K562 (cell line): ENCODE data around the gene STX12. TPM values are rescaled to one million over a fixed set of nuclear protein-coding genes. Genes with fewer than 3 reads are reported as not detected.

Experiments
- ATAC-seq: fragments of 200-7000 bp; cut with Tn5 transposase; 3 replicates; pipeline ENCODE4 v1.9.1; 2020; ENCODE audit warnings: moderate library complexity
- BruUV-seq: library from RNA; stranded (reverse); fragments of 400-500 nt; replicated peaks from 2 replicates; lab custom pipeline; 2021; lab: Mats Ljungman, UMichigan
- CTCF ChIA-PET: fragments of 300-600 bp; formaldehyde crosslinking; extraction: SDS; loops from one replicate; lab custom pipeline; 2021; ENCODE audit warnings: low intra/inter-chr PET ratio; lab: Yijun Ruan, JAX
- POLR2A ChIA-PET: fragments of 300-600, 350-650 bp; sonication (Branson Sonifier 250); formaldehyde crosslinking; extraction: SDS; loops from one replicate; lab custom pipeline; 2021; ENCODE audit warnings: antibody characterized with exemption, inconsistent platforms; lab: Yijun Ruan, JAX
- DNase-seq, 4 experiments: peaks; one replicate each; pipeline versions ENCODE4 v3.0.0 to v3.0.0-alpha.2; 2011 to 2018; ENCODE audit warnings: low spot score in 3 of 4, mixed read lengths in 3 of 4; ENCODE audit errors: extremely low read depth in 1 of 4
- FAIRE-seq: peaks from 2 replicates; lab custom pipeline; 2011; peaks lifted over from hg19 to GRCh38; lab: Jason Lieb, UNC
- H2AFZ ChIP-seq: 2 replicates; pipeline ENCODE4 v1.6.0; 2011; ENCODE audit warnings: low read depth, low read length, control low read depth, inconsistent platforms
- H3K27ac ChIP-seq: fragments of 200-600 bp; 3 replicates; pipeline ENCODE4 v1.8.0; 2011; ENCODE audit warnings: low read depth, mild to moderate bottlenecking, control low read depth, inconsistent platforms, low read length, moderate library complexity, mixed read lengths; ENCODE audit errors: extremely low read depth
- H3K27me3 ChIP-seq, 2 experiments: fragments of 300-600 bp in 1 of 2; 2 replicates in 1 of 2; 3 replicates in 1 of 2; pipeline versions ENCODE4 v1.6.0 to v1.8.0; 2011; ENCODE audit warnings: inconsistent platforms in 2 of 2, low read length in 2 of 2, mild to moderate bottlenecking in 1 of 2, mixed read lengths in 1 of 2, moderate library complexity in 1 of 2; ENCODE audit not compliant: control insufficient read depth in 2 of 2, insufficient read depth in 2 of 2
- H3K36me3 ChIP-seq: fragments of 300-600 bp; 3 replicates; pipeline ENCODE4 v1.8.0; 2011; ENCODE audit warnings: mild to moderate bottlenecking, low read length, inconsistent platforms; ENCODE audit not compliant: control insufficient read depth, insufficient read depth
- H3K4me1 ChIP-seq, 2 experiments: fragments of 200-600 bp in 1 of 2; replicated peaks in 1 of 2; 2 replicates in 1 of 2; 3 replicates in 1 of 2; pipeline versions ENCODE4 v1.5.1 to v1.8.0; 2011; ENCODE audit warnings: inconsistent platforms in 2 of 2, low read length in 2 of 2, mild to moderate bottlenecking in 1 of 2, mixed read lengths in 1 of 2, moderate library complexity in 1 of 2; ENCODE audit not compliant: control insufficient read depth in 2 of 2, insufficient read depth in 2 of 2
- H3K4me2 ChIP-seq: 2 replicates; pipeline ENCODE4 v1.6.1; 2011; ENCODE audit warnings: low read length, control low read depth, inconsistent platforms, mixed read lengths; ENCODE audit not compliant: insufficient read depth
- H3K4me3 ChIP-seq: fragments of 200-600 bp; sonication (generic), shearing (Covaris generic); 2 replicates; pipeline ENCODE4 v1.5.1; 2016; ENCODE audit warnings: control low read depth, inconsistent platforms
- H3K79me2 ChIP-seq: fragments of 200-600 bp; 3 replicates; pipeline ENCODE4 v1.8.0; 2011; ENCODE audit warnings: low read length, inconsistent platforms; ENCODE audit not compliant: control insufficient read depth, insufficient read depth
- H3K9ac ChIP-seq, 2 experiments: 2 replicates each; pipeline versions ENCODE4 v1.6.0 to v1.6.1; 2011; ENCODE audit warnings: low read depth in 2 of 2, low read length in 2 of 2, control low read depth in 1 of 2, inconsistent platforms in 1 of 2, mild to moderate bottlenecking in 1 of 2, mixed read lengths in 1 of 2; ENCODE audit not compliant: insufficient read depth in 1 of 2
- H3K9me1 ChIP-seq: one replicate; pipeline ENCODE4 v1.6.0; 2011; ENCODE audit warnings: inconsistent platforms, mild to moderate bottlenecking, low read length, moderate library complexity; ENCODE audit not compliant: control insufficient read depth, insufficient read depth
- H3K9me3 ChIP-seq: replicated peaks from 2 replicates; pipeline ENCODE4 v1.5.1; 2011; ENCODE audit warnings: low read depth, low read length, inconsistent platforms; ENCODE audit not compliant: control insufficient read depth, insufficient read depth
- H4K20me1 ChIP-seq: replicated peaks from 2 replicates; pipeline ENCODE4 v1.6.1; 2011; ENCODE audit warnings: low read length, inconsistent platforms, mixed read lengths; ENCODE audit not compliant: control insufficient read depth, insufficient read depth
- ADNP ChIP-seq: fragments of 200-800 bp; sonication (Bioruptor generic); IDR thresholded peaks from 2 replicates; pipeline ENCODE4 v1.6.1; 2016; ENCODE audit warnings: missing genetic modification characterization, missing compliant biosample characterization
- ATF1 ChIP-seq, 2 experiments: fragments of 450-650 bp in 1 of 2; IDR thresholded peaks; 2 replicates each; pipeline ENCODE4 v1.6.1; 2016; ENCODE audit warnings: missing compliant biosample characterization in 1 of 2, missing genetic modification characterization in 1 of 2
- CCNT2 ChIP-seq: IDR thresholded peaks from 2 replicates; pipeline ENCODE4 v1.6.1; 2011; ENCODE audit warnings: borderline replicate concordance, low read depth, mild to moderate bottlenecking, moderate library complexity, mixed read lengths, low read length; ENCODE audit not compliant: insufficient read length; ENCODE audit errors: extremely low read depth
- CHD4 ChIP-seq: fragments of 200-600 bp; sonication (generic); IDR thresholded peaks from 3 replicates; pipeline ENCODE4 v1.6.1; 2012; ENCODE audit warnings: low read depth, mild to moderate bottlenecking, mixed read lengths, low read length, inconsistent platforms; ENCODE audit not compliant: insufficient read depth, insufficient replicate concordance, poor library complexity, severe bottlenecking
- CREBBP ChIP-seq: IDR thresholded peaks from one replicate; pipeline ENCODE4 v1.6.1; 2012; ENCODE audit warnings: low read depth, mild to moderate bottlenecking, control low read depth, inconsistent platforms, low read length
- DMBX1 ChIP-seq: fragments of 250-450 bp; sonication (Bioruptor Pico); IDR thresholded peaks from 2 replicates; pipeline ENCODE4 v1.8.0; 2022; ENCODE audit warnings: inconsistent platforms, mild to moderate bottlenecking, moderate library complexity, borderline replicate concordance
- HDAC8 ChIP-seq: fragments of 450-650 bp; IDR thresholded peaks from 2 replicates; pipeline ENCODE4 v1.6.1; 2016; ENCODE audit warnings: mild to moderate bottlenecking, missing genetic modification characterization, moderate library complexity, missing compliant biosample characterization
- HMGXB4 ChIP-seq: sonication (generic); formaldehyde crosslinking; IDR thresholded peaks from 2 replicates; pipeline ENCODE4 v1.8.1; 2023; ENCODE audit warnings: mild to moderate bottlenecking, missing genetic modification reagents
- MXI1 ChIP-seq: IDR thresholded peaks from 2 replicates; pipeline ENCODE4 v1.6.1; 2011; ENCODE audit warnings: low read depth, mild to moderate bottlenecking, improper control_type of control experiment, low read length
- STAT5A ChIP-seq: IDR thresholded peaks from 2 replicates; pipeline ENCODE4 v1.6.1; 2012; ENCODE audit warnings: low read length, inconsistent platforms, borderline replicate concordance
- ZNF184 ChIP-seq: sonication (generic); formaldehyde crosslinking; IDR thresholded peaks from 2 replicates; pipeline ENCODE4 v1.5.0; 2020; ENCODE audit warnings: missing genetic modification reagents
- ZNF395 ChIP-seq: fragments of 200-800 bp; sonication (Bioruptor generic); IDR thresholded peaks from 2 replicates; pipeline ENCODE4 v1.6.1; 2017; ENCODE audit warnings: missing genetic modification characterization, missing compliant biosample characterization
- ZNF512 ChIP-seq: IDR thresholded peaks from 2 replicates; pipeline ENCODE4 v1.6.1; 2016; ENCODE audit warnings: missing genetic modification characterization, missing compliant biosample characterization
- ZNF785 ChIP-seq: fragments of 250-450 bp; sonication (Bioruptor Pico); IDR thresholded peaks from 2 replicates; pipeline ENCODE4 v1.4.0; 2020; ENCODE audit warnings: mild to moderate bottlenecking
- WGBS: fragments of 100-300 bp; shearing (Covaris generic); methylation state at CpG from one replicate; pipeline ENCODE4 v1.1.6; 2016; ENCODE audit warnings: low coverage, mixed read lengths; ENCODE audit not compliant: insufficient coverage; ENCODE audit errors: missing lambda C conversion rate; 5-methylcytosine and 5-hydroxymethylcytosine counted together
- in situ Hi-C: fragments of 300-500 bp; cut with MboI; formaldehyde crosslinking; loops from 4 replicates; pipeline ENCODE4 v1.15.0; 2018; ENCODE audit warnings: inconsistent platforms, mixed read lengths
- intact Hi-C: fragments of 100-400 bp; cut with micrococcal nuclease; formaldehyde crosslinking; loops from 2 replicates; pipeline ENCODE4 v1.14.2; 2022
- polyA plus RNA-seq, 8 experiments: library from polyadenylated mRNA; depleted of rRNA in 4 of 8; stranded (reverse) in 5 of 8; unstranded in 3 of 8; fragments of >200 nt; fragmentation: Nextera tagmentation in 2 of 8; fragmentation: Illumina TruSeq in 1 of 8; extraction: Ambion mirVana in 2 of 8; extraction: Trizol in 1 of 8; gene quantifications; 2 replicates each; pipeline versions ENCODE4 v1.2.1 to v1.2.3, GENCODE V29; 2011 to 2014; ENCODE audit warnings: inconsistent platforms in 1 of 8, missing spikeins in 1 of 8
- total RNA-seq, 7 experiments: library from RNA; depleted of rRNA in 6 of 7; stranded (reverse); fragments of >200 nt in 6 of 7; fragmentation: Illumina TruSeq in 2 of 7; extraction: Trizol in 2 of 7; gene quantifications; 2 replicates each; pipeline versions ENCODE4 v1.2.1 to v1.2.3, GENCODE V29; 2011 to 2021; ENCODE audit warnings: low replicate concordance in 1 of 7
- TF ChIP-seq, protein P1 (sequence below): fragments of 450-650 bp; IDR thresholded peaks from 2 replicates; pipeline ENCODE4 v1.6.1; 2017; ENCODE audit warnings: mild to moderate bottlenecking, moderate library complexity
- TF ChIP-seq, protein P2 (sequence below): fragments of 250-450 bp; sonication (Bioruptor Pico); IDR thresholded peaks from 2 replicates; pipeline ENCODE4 v1.6.1; 2021; ENCODE audit warnings: mild to moderate bottlenecking

Gene STX12
- total and polyA plus RNA-seq, 9 of the 15 experiments (the other 6 are each of a cell fraction or from before 2014, with no cell fraction given) = 16.9 to 31.3 (median 25.7) TPM

- no peaks in the 10 kb centered on the region for H4K20me1 ChIP-seq
- H3K79me2 ChIP-seq = no peaks in the 10 kb centered on the region
- no peak for DNase-seq
- no peaks in the 10 kb centered on the region for H3K9me3 ChIP-seq
- no peak overlapping the region for H3K9ac ChIP-seq
- no peaks in the 10 kb centered on the region for H3K4me1 ChIP-seq
- FAIRE-seq = no peak
- no peaks in the 10 kb centered on the region for H3K9me1 ChIP-seq
- 69% methylated on average over 3 of the region's 3 CpGs for WGBS
- H3K36me3 ChIP-seq = peaks cover 29% of the 10 kb centered on the region; the same call in 2 of the 3 replicates
- in situ Hi-C loops = no loop called here
- no peak overlapping the region for H3K27ac ChIP-seq
- H3K27me3 ChIP-seq = no peaks in the 10 kb centered on the region
- H3K4me2 ChIP-seq = no peak overlapping the region
- CTCF ChIA-PET = no interaction called here
- no peak overlapping the region for H2AFZ ChIP-seq
- no peak overlapping the region for H3K4me3 ChIP-seq
- no peak for ATAC-seq
- POLR2A ChIA-PET = interaction anchor here (0.6 to 1.5 kb wide), 4 partner anchors 8 to 157 kb away, joined by 3 to 5 read pairs (median 4); no protein-coding TSS in a partner anchor
- BruUV-seq = no TSS peak
- intact Hi-C loops = no loop called here
- TF ChIP-seq MXI1 = no peak
- TF ChIP-seq, protein P1, sequence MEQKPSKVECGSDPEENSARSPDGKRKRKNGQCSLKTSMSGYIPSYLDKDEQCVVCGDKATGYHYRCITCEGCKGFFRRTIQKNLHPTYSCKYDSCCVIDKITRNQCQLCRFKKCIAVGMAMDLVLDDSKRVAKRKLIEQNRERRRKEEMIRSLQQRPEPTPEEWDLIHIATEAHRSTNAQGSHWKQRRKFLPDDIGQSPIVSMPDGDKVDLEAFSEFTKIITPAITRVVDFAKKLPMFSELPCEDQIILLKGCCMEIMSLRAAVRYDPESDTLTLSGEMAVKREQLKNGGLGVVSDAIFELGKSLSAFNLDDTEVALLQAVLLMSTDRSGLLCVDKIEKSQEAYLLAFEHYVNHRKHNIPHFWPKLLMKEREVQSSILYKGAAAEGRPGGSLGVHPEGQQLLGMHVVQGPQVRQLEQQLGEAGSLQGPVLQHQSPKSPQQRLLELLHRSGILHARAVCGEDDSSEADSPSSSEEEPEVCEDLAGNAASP = no peak
- TF ChIP-seq ZNF785 (CRISPR knock-in tag) = no peak
- no peak for TF ChIP-seq CREBBP
- no peak for TF ChIP-seq DMBX1 (CRISPR knock-in tag)
- no peak for TF ChIP-seq ADNP (tag)
- TF ChIP-seq ATF1 (CRISPR knock-in tag; IDR thresholded peaks at IDR 0.05) = no peak
- TF ChIP-seq ATF1 (tag; IDR thresholded peaks at IDR 0.05) = no peak
- TF ChIP-seq HDAC8 (tag) = no peak
- TF ChIP-seq ZNF184 (CRISPR knock-in tag) = no peak
- TF ChIP-seq CCNT2 = no peak
- TF ChIP-seq, protein P2, sequence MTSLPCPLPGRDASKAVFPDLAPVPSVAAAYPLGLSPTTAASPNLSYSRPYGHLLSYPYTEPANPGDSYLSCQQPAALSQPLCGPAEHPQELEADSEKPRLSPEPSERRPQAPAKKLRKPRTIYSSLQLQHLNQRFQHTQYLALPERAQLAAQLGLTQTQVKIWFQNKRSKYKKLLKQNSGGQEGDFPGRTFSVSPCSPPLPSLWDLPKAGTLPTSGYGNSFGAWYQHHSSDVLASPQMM = no peak
- TF ChIP-seq ZNF512 (tag) = no peak
- no peak for TF ChIP-seq CHD4
- no peak for TF ChIP-seq ZNF395 (CRISPR knock-in tag)
- TF ChIP-seq STAT5A = no peak
- TF ChIP-seq HMGXB4 = no peak
These were observed 20.7 kb upstream of the STX12 start for GRCh38 chr1:27752360-27752759.
